IPS-NIHi7 (cell line): ENCODE measurements around the gene RAB11FIP5.

Experiments
- DNase-seq: peaks from one replicate; pipeline ENCODE4 v3.0.0; 2012; ENCODE audit warnings: mixed read lengths; ENCODE audit errors: extremely low spot score

RAB11FIP5 gene

DNA sequence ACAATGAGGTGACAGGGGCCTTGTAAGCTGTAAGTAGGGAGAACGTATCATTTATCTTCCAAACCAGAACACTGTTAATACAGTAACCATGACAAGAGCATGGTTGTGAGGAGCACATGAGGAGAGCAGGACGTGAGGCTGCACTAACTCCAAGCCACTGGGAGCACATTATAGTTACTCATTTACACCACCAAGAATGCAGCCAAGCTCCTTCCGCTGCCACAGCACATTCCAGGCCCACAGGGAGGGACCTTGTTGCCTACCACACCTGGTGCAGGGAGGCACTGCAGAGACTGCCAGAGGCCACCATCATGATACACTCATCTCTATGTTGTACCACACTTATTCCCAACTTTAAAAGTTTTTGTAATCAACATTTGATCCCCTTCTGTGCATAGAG, 27.8 kb downstream of the RAB11FIP5 start:
- DNase-seq = no peak

- no peak for DNase-seq
Measured at GRCh38 chr2:73083886-73084800, 28.6 kb downstream of the RAB11FIP5 start.

GRCh38 chr2:73082523-73083410, 30.0 kb downstream of the RAB11FIP5 start:
- DNase-seq = no peak

GRCh38 chr2:73081181-73081671, 31.5 kb downstream of the RAB11FIP5 start:
- DNase-seq = peak; percentile 70

DNA sequence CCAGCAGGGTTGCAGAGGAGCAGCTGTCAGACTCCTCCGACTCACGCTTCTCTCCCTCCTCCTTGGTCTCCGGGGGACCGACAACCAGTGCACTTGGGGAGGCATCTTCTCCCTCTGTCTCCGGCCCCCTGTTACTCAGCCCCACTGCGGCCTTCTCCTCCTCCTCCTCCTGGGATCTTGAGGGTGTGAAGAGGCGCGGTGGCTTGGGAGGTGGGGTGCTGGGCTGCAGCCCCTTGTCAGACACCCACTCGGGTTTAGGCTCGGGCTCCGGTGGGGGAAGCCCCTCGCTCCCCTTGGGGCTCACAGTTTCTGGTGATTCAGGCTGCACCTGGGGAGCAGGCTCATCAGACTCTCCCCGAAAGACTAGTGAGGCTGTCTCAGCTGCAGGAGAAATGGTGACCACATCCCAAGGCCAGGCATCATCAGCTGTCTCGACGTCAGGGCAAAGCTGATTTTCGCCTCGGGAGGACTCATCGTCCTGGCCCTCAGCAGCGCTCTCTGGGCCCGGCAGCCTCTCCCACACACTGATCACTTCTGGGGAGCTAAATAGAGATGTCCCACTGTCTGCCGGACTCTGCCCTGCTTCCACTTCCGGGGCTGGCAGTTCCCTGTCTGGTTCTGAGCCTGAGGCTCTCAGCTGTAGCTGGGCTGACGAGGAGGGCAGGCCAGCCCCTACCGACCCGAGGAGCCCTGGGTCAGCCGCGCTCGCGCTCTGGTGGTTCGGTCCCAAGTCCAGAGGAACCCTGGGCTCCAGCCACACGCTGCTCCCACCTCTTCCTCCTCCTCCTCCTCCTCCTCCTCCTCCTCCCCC, 32.2 kb downstream of the RAB11FIP5 start:
- DNase-seq = no peak

DNA sequence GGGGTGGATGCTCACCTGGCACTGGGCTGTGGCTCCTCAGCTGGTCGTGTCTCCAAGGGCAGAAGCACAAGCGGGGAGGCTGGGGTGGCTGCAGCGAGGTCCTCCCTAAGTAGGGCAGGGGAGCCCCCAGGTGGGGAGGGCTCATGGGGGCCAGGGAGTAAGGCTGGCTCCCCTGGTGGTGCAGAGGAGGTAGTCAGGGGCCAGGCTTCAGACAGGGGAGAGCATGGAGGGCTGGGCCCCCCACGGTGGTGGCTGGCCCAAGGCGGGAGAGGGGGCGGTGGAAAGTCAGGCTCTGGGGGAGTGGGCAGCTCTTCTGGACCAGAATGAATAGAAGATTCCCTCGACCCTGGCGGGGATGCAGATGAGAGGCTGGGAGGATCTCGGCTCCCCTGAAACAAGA, 33.1 kb downstream of the RAB11FIP5 start:
- DNase-seq = no peak

DNA sequence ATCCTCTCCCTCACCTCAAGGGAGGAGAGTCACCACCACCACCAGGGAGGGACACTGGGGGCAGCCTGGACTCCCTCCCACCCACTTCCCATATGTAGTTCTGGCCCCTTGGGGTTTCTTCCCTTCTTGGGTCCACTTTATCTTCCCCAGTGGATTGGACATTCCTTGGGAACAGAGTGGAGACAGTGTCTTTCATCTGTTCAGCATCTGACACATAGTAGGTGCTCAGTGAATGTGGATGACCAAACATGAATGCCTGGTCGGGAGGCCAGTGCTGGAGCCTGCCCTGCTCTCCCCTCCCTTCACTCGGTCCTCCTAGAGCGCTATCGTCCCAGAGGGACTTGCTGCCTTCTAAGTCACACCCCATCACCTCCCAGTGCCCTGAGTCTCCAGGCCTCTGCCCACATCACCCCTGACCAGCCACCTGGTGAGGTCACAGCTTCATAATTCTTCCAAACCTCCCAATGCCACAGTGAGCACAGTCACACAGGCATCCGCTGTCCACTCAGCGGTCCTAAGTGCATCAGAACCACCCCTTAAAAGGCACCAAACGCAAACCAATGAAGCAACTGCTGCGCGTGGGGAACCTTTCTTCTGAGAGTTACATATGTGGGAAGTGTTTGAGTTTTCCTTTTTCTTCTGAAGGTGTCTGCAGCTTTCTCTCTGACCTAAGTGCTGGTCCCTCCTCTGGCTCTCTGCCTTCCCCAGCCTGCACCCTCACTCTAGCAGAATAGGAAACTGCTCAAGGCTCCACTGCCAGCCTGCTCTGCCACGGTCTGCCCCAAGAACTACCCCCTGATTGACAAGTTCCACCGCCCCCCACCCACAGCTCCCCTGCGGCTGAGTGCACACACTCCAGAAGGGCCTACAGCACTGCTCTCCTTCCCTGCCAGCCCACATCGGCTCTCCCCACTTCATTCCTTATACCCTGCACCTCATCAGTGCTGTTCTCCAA, 34.0 kb downstream of the RAB11FIP5 start:
- DNase-seq = no peak

DNA sequence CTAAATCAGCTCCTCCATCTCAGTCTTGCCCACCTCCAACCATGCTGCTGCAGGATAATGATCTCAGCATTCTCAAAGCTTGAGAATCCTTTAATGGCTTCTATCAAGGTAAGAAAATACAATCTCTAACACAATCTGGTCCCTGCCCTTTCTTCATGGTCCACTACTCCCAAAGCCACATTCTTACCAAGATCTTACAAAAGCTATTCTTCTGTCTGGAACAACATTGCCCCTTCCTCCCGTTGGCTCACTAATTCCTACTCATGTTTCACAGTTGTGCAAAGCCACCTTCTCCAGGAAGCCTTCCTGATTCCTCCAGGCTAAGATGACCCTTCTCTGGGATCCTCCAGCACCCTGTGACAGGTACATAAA, 35.3 kb downstream of the RAB11FIP5 start:
- DNase-seq = no peak

GRCh38 chr2:73076701-73077423, 35.9 kb downstream of the RAB11FIP5 start:
- no peak for DNase-seq

GRCh38 chr2:73075477-73076373, 37.0 kb downstream of the RAB11FIP5 start:
- no peak for DNase-seq

DNA sequence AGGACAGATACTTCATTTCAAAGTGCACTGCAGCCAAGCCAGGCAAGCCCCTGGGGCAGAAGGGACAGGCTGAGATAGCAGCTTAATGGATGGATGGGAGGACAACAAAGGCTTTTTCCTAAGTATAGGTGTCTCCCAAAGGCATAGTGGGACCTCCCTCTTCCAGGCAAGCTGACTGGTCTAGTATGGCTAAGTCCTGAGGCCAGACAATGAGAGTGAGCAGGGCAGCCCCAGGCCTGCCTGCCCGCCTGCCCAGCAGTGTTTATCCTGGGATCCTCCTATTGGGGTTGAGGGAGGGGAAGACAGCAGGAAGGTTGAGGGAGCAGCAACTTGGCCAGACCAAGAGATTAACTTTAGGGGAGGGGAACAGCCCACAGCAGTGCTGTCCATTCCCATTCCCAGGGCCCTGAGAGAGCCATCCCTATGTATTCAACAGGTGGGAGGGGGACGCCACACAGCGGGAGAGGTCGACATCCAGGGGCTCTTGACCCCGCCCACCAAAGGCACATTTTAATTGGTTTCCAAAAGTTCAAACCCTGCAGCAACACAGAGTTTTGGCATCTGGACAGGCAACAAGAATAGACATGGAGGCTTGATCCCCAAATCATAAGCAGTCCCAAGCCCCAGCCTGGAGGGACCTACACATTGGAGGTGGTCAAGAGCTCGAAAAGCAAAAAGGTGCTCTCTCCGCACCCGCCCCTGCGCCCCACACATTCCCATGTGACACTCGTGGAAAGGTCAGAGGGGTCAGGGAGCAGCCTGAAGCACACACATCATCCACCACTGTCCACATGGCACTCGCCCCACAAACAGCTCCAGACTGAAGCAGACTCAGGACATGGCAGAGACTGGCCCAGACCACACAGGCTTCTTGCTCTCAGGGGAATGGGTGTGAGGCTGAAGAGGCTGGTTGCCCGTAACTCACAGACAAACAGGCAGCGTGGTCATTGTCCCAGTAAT, 38.4 kb downstream of the RAB11FIP5 start:
- no peak for DNase-seq

GRCh38 chr2:73072416-73072815, 40.3 kb downstream of the RAB11FIP5 start:
- no peak for DNase-seq

GRCh38 chr2:73072129-73072395, 40.7 kb downstream of the RAB11FIP5 start:
- no peak for DNase-seq

DNA sequence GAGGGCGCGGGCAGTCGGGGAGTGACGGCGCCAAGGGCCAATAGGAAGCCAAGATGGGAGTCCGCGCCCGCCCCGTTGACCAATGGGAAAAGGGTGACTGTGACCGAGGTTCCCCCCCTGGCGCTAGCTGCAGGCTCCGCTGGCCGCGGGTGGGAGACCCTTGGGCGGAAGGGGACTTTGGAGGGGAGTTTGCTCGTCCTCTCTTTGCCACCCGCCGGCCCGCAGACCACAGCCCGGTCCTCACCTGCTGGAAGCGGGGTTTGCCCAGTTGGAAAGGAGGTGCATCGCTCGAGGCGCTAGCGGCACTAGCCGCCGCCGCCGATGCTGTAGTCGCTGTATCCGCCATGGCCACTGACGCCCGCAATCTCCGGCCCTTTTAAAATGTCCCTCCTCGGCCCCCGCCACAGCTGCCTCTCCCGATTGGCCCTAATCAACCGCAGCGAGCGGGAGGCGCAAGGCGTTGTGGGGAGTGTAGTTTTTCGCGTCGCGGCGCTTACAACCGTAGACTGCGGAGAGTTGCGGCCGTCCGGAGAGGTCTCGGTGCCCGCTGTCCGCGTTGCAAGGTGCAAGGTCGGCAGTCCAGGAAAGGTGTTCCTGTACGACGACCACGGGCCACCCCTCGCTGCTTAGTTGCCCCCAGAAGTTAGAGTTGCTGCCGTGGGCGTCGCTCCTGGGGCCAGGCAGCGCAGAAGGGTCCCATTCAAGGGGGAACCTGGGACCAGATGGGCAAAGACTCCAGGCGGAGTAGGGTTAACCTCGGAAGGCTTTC, 41.2 kb downstream of the RAB11FIP5 start, which contains the start of gene SFXN5:
SFXN5 (minus strand) TSS at position 353 of the 769 bp plus-strand sequence; CDS start at position 346, 7 bp downstream.
- peak; percentile 99 for DNase-seq

GRCh38 chr2:73070643-73071359, 41.9 kb downstream of the RAB11FIP5 start:
- DNase-seq = peak; percentile 69
